ENCODE data around the gene PDZRN4. TPM values are rescaled to one million over a fixed set of nuclear protein-coding genes. Genes with fewer than 3 reads are reported as not detected.
"Not testable (repeated sequence)": the region's sequence is repeated elsewhere in the genome, so short reads cannot be mapped to it uniquely, and the experiment has no call there.

PDZRN4 gene
- total and polyA plus RNA-seq, 5 donors from 2014 or later = not detected

DNA sequence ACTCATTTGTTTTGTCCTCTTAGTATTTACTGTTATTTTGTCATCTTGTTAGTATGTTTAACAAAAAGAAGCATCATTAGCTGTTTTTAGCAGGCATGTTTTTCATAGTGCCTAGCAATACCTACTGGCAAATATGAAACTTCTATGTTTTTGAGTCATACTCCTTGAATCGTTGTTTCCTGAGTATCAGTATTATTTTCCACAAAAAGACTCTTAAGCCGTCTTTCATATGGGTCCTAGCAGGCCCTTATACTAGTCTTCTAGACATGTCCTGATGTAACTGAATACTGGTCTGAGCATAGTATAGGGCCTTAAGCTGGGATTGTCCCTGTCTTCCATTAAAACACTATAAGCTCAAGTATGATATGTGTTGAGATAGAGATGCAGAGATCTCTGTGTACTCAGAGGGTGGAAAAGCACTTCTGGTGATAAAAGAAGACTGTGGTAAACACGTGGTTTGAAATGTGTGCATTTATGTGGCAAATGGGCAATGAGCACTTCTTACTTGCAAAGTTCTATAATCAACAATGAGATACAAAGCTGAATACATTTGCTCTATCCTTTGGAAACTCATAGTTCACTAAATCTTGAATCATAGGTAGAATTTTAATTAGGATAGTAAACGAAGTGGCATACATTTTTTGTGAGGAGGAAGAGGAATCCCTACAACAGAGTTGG lies 348.8 kb downstream of the PDZRN4 start:
- Histone ChIP-seq H3K9me3 (ENCODE audit: control insufficient read depth in 2 of 2, low read length in 2 of 2) (no peaks in the 10 kb centered on the region), H3K27ac (ENCODE audit: insufficient read depth, low read length, poor library complexity, severe bottlenecking) (no peak overlapping the region), H3K27me3 (ENCODE audit: control insufficient read depth, insufficient read depth, low read length) (peaks cover 5% of the 10 kb centered on the region), H3K36me3 (ENCODE audit: control insufficient read depth, insufficient read depth, low read length) (no peaks in the 10 kb centered on the region), H3K4me3 (ENCODE audit: low read depth, low read length) (no peak overlapping the region), H3K4me1 (ENCODE audit: control insufficient read depth, insufficient read depth, low read length, poor library complexity, severe bottlenecking) (no peaks in the 10 kb centered on the region)
- Mint-ChIP-seq H3K27me3 (no peaks in the 10 kb centered on the region), H3K4me3 (no peak overlapping the region), H3K4me1 (peaks cover 0 to 2% (median 0%) of the 10 kb centered on the region in 4 donors), H3K36me3 (no peaks in the 10 kb centered on the region), H3K27ac (no peak overlapping the region), H3K9me3 (no peaks in the 10 kb centered on the region)
- ATAC-seq (ENCODE audit: low read depth in 2 of 2) (no peak), DNase-seq (no peak)

DNA sequence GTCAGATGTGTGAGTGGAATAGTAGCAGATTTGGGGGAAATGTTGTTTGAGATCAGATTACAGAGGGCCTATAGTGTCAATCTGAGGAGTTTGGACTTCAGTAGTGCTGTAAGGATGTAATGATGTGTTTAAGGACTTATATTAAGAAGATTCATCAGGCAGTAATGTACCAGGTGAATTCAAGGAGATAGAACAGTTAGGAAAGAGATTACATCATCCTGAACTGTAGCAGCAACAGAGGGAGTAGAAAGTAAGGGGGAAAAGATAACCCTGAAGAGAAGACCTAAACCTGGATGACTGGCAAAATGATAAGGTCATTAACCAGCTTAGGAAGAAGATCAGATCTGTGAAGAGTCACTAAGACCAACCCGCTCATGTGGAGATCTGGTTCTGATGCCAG lies 349.4 kb downstream of the PDZRN4 start:
- Mint-ChIP-seq H3K4me1 (peaks cover 0 to 2% (median 0%) of the 10 kb centered on the region in 4 donors), H3K27me3 (no peaks in the 10 kb centered on the region), H3K4me3 (no peak overlapping the region), H3K36me3 (no peaks in the 10 kb centered on the region), H3K9me3 (no peaks in the 10 kb centered on the region), H3K27ac (no peak overlapping the region)
- no peak for DNase-seq
- Histone ChIP-seq H3K4me1 (ENCODE audit: control insufficient read depth, insufficient read depth, low read length, poor library complexity, severe bottlenecking) (no peaks in the 10 kb centered on the region), H3K9me3 (ENCODE audit: control insufficient read depth in 2 of 2, low read length in 2 of 2) (no peaks in the 10 kb centered on the region), H3K36me3 (ENCODE audit: control insufficient read depth, insufficient read depth, low read length) (no peaks in the 10 kb centered on the region), H3K4me3 (ENCODE audit: low read depth, low read length) (no peak overlapping the region), H3K27ac (ENCODE audit: insufficient read depth, low read length, poor library complexity, severe bottlenecking) (no peak overlapping the region), H3K27me3 (ENCODE audit: control insufficient read depth, insufficient read depth, low read length) (peaks cover 5% of the 10 kb centered on the region)
- ATAC-seq (ENCODE audit: low read depth in 2 of 2) = no peak

DNA sequence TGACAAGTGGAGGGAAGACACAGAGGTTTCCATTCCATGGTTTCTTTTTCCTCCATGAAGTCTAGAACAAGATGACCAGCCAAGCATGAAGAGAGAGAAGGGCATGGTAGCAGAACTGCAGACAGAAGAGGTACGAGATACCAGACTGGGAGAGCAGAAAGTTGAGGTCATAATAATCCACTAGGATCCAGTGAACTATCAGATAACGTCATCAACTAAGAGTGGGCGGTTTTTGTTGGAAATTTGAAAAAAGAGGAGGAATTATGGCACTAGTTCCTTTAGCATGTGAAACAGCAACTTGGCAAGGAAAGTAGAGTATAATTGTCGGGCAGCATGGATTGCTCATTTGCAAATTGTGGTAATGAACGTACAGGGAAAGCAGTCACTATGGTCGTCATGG lies 357.6 kb downstream of the PDZRN4 start:
- ATAC-seq (ENCODE audit: low read depth in 2 of 2) = no peak
- Histone ChIP-seq H3K4me1 (ENCODE audit: control insufficient read depth, insufficient read depth, low read length, poor library complexity, severe bottlenecking) (no peaks in the 10 kb centered on the region), H3K27ac (ENCODE audit: insufficient read depth, low read length, poor library complexity, severe bottlenecking) (no peak overlapping the region), H3K27me3 (ENCODE audit: control insufficient read depth, insufficient read depth, low read length) (no peaks in the 10 kb centered on the region), H3K36me3 (ENCODE audit: control insufficient read depth, insufficient read depth, low read length) (no peaks in the 10 kb centered on the region), H3K9me3 (ENCODE audit: control insufficient read depth in 2 of 2, low read length in 2 of 2) (no peaks in the 10 kb centered on the region), H3K4me3 (ENCODE audit: low read depth, low read length) (no peak overlapping the region)
- H3K4me1 Mint-ChIP-seq = no peaks in the 10 kb centered on the region
- H3K27ac Mint-ChIP-seq = no peak overlapping the region
- H3K36me3 Mint-ChIP-seq = no peaks in the 10 kb centered on the region
- H3K9me3 Mint-ChIP-seq = peaks cover 0 to 5% (median 0%) of the 10 kb centered on the region in 7 donors
- no peak for DNase-seq
- H3K4me3 Mint-ChIP-seq = no peak overlapping the region
- no peaks in the 10 kb centered on the region for H3K27me3 Mint-ChIP-seq

DNA sequence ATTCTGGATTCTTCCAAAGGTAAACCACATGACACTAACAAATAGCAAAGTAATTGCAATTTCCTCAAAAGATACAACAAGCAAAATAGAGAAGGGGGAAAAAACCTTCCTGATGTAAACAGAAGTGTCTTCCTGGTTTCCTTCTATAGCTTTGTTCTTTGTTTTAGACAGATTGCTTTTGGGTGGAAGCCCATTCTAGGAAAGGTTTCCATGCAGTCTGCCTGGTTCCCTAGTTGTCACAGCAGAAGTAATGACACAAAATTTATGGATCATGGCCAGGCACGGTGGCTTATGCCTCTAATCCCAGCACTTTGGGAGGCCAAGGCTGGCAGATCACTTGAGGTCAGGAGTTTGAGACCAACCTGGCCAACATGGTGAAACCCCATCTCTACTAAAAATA lies 359.0 kb downstream of the PDZRN4 start:
- H3K9me3 Mint-ChIP-seq; H3K36me3 Mint-ChIP-seq; H3K27me3 Mint-ChIP-seq; H3K4me1 Mint-ChIP-seq; H3K27me3 ChIP-seq (ENCODE audit: control insufficient read depth, insufficient read depth, low read length); H3K4me3 ChIP-seq (ENCODE audit: low read depth, low read length); H3K4me3 Mint-ChIP-seq; ATAC-seq (ENCODE audit: low read depth in 2 of 2); H3K27ac Mint-ChIP-seq; DNase-seq; H3K27ac ChIP-seq (ENCODE audit: insufficient read depth, low read length, poor library complexity, severe bottlenecking); H3K4me1 ChIP-seq (ENCODE audit: control insufficient read depth, insufficient read depth, low read length, poor library complexity, severe bottlenecking); H3K9me3 ChIP-seq (ENCODE audit: control insufficient read depth in 2 of 2, low read length in 2 of 2); H3K36me3 ChIP-seq (ENCODE audit: control insufficient read depth, insufficient read depth, low read length): not testable (repeated sequence)

DNA sequence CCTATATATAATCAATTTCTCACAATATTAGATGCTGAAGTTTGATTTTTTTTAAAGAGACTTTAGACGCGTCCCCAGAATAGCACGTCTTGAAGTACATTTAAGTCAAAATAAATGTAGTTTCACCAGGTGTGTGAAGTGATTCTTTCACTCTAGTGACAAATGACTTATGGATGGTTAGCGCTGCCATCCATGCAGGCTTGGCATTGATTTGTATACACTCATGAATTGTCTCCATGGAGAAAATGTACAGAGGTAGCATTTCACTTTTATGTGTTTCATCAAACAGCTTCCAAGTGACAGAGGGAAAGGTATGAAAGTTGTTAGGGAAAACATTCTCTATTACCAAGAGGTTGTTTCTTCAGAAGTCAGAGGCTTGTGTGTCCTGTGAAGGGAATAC lies 360.8 kb downstream of the PDZRN4 start:
- Mint-ChIP-seq H3K27me3 (no peaks in the 10 kb centered on the region), H3K27ac (no peak overlapping the region), H3K9me3 (peaks cover 0 to 3% (median 0%) of the 10 kb centered on the region in 7 donors), H3K4me3 (no peak overlapping the region), H3K4me1 (no peaks in the 10 kb centered on the region), H3K36me3 (no peaks in the 10 kb centered on the region)
- DNase-seq (no peak), ATAC-seq (ENCODE audit: low read depth in 2 of 2) (no peak)
- H3K9me3 ChIP-seq (ENCODE audit: control insufficient read depth in 2 of 2, low read length in 2 of 2) = no peaks in the 10 kb centered on the region
- no peaks in the 10 kb centered on the region for H3K4me1 ChIP-seq (ENCODE audit: control insufficient read depth, insufficient read depth, low read length, poor library complexity, severe bottlenecking)
- no peak overlapping the region for H3K4me3 ChIP-seq (ENCODE audit: low read depth, low read length)
- no peaks in the 10 kb centered on the region for H3K36me3 ChIP-seq (ENCODE audit: control insufficient read depth, insufficient read depth, low read length)
- H3K27me3 ChIP-seq (ENCODE audit: control insufficient read depth, insufficient read depth, low read length) = no peaks in the 10 kb centered on the region
- H3K27ac ChIP-seq (ENCODE audit: insufficient read depth, low read length, poor library complexity, severe bottlenecking) = no peak overlapping the region

DNA sequence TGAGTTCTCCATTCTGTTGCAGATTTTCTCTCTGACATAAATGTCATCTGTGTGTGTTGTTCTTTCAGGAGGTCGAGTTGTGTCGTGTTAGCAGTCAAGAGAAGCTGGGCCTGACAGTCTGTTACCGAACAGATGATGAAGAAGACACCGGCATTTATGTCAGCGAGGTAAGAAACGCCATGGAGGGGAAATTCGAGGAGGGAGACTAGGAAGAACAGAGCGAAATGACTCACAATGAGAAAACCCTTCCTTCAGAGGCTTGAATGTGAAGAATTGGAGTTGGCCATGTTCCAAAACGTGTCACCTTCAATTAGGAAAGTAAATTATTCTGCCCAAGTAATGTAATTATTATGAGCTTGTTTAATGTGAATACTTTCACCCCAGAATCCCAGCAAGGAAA lies 364.5 kb downstream of the PDZRN4 start:
- Mint-ChIP-seq H3K36me3 (no peaks in the 10 kb centered on the region), H3K27me3 (no peaks in the 10 kb centered on the region), H3K4me1 (no peaks in the 10 kb centered on the region), H3K4me3 (no peak overlapping the region), H3K27ac (no peak overlapping the region), H3K9me3 (no peaks in the 10 kb centered on the region)
- ATAC-seq (ENCODE audit: low read depth in 2 of 2) (no peak), DNase-seq (no peak)
- Histone ChIP-seq H3K27me3 (ENCODE audit: control insufficient read depth, insufficient read depth, low read length) (no peaks in the 10 kb centered on the region), H3K27ac (ENCODE audit: insufficient read depth, low read length, poor library complexity, severe bottlenecking) (no peak overlapping the region), H3K4me3 (ENCODE audit: low read depth, low read length) (no peak overlapping the region), H3K4me1 (ENCODE audit: control insufficient read depth, insufficient read depth, low read length, poor library complexity, severe bottlenecking) (no peaks in the 10 kb centered on the region), H3K36me3 (ENCODE audit: control insufficient read depth, insufficient read depth, low read length) (no peaks in the 10 kb centered on the region), H3K9me3 (ENCODE audit: control insufficient read depth in 2 of 2, low read length in 2 of 2) (no peaks in the 10 kb centered on the region)

DNA sequence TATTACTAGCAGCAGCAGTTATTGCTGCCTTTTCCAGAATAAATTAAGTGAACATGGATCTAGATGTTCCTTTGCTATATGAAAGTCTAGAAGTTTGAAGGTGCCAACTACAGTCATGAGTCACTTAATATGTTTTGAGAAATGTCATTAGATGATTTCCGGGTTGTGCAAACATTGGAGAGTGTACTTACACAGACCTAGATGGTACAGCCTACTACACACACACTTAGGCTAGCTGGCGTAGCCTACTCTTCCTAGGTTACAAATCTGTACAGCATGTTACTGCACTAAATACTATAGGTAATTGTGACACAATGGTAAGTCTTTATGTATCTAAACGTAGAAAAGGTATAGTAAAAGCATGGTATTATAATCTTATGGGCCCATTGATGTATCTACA lies 368.1 kb downstream of the PDZRN4 start:
- Mint-ChIP-seq H3K9me3 (peaks cover 0 to 5% (median 0%) of the 10 kb centered on the region in 7 donors), H3K27ac (no peak overlapping the region)

DNA sequence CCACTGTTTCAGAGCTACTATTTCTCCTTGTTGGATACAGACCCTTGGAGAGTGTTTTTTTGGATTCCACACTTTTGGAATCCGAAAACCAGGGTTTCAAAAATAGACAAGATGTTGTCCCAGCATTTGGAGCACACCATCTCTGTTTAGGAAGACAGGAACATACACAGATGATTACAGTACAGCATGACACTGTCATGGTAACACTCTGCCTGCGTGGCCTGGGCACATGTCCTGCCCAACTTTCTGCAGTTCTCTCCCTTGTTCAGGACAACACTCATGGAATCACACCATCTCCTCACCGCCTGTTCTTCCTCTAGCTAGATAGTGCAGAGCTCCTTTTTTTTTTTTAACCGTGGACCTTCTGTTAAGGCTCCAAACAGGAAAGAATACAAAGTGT lies 369.2 kb downstream of the PDZRN4 start:
- Histone ChIP-seq H3K9me3 (ENCODE audit: control insufficient read depth in 2 of 2, low read length in 2 of 2) (no peaks in the 10 kb centered on the region), H3K36me3 (ENCODE audit: control insufficient read depth, insufficient read depth, low read length) (no peaks in the 10 kb centered on the region), H3K27ac (ENCODE audit: insufficient read depth, low read length, poor library complexity, severe bottlenecking) (no peak overlapping the region), H3K27me3 (ENCODE audit: control insufficient read depth, insufficient read depth, low read length) (no peaks in the 10 kb centered on the region), H3K4me3 (ENCODE audit: low read depth, low read length) (no peak overlapping the region), H3K4me1 (ENCODE audit: control insufficient read depth, insufficient read depth, low read length, poor library complexity, severe bottlenecking) (no peaks in the 10 kb centered on the region)
- no peak overlapping the region for H3K27ac Mint-ChIP-seq
- no peak for ATAC-seq (ENCODE audit: low read depth in 2 of 2)
- H3K4me3 Mint-ChIP-seq = no peak overlapping the region
- no peaks in the 10 kb centered on the region for H3K36me3 Mint-ChIP-seq
- H3K4me1 Mint-ChIP-seq = no peaks in the 10 kb centered on the region
- H3K27me3 Mint-ChIP-seq = no peaks in the 10 kb centered on the region
- no peak for DNase-seq
- H3K9me3 Mint-ChIP-seq = peaks cover 0 to 5% (median 0%) of the 10 kb centered on the region in 7 donors

More for the DNA sequence above, 368.1 kb downstream of the PDZRN4 start:
- Histone ChIP-seq H3K27me3 (ENCODE audit: control insufficient read depth, insufficient read depth, low read length) (no peaks in the 10 kb centered on the region), H3K36me3 (ENCODE audit: control insufficient read depth, insufficient read depth, low read length) (no peaks in the 10 kb centered on the region), H3K4me1 (ENCODE audit: control insufficient read depth, insufficient read depth, low read length, poor library complexity, severe bottlenecking) (no peaks in the 10 kb centered on the region), H3K9me3 (ENCODE audit: control insufficient read depth in 2 of 2, low read length in 2 of 2) (no peaks in the 10 kb centered on the region), H3K27ac (ENCODE audit: insufficient read depth, low read length, poor library complexity, severe bottlenecking) (no peak overlapping the region), H3K4me3 (ENCODE audit: low read depth, low read length) (no peak overlapping the region)
- no peaks in the 10 kb centered on the region for H3K27me3 Mint-ChIP-seq
- H3K4me3 Mint-ChIP-seq = no peak overlapping the region
- DNase-seq (no peak), ATAC-seq (ENCODE audit: low read depth in 2 of 2) (no peak)
- H3K36me3 Mint-ChIP-seq = no peaks in the 10 kb centered on the region
- no peaks in the 10 kb centered on the region for H3K4me1 Mint-ChIP-seq

All from CD4-positive, CD25-positive, alpha-beta regulatory T cell (primary cell).